Ovary (tissue), 9 donors: ENCODE measurements around the gene PRRT4. TPM values are rescaled to one million over a fixed set of nuclear protein-coding genes. Genes with fewer than 3 reads are reported as not detected.

Experiments
- DNase-seq, 5 donors: peaks; one replicate each; pipeline ENCODE4 v3.0.0-alpha.2; 2019 to 2020
- H3K27ac ChIP-seq, 2 donors: fragments of 200-600 bp; one replicate each; pipeline versions ENCODE4 v1.5.1 to v1.8.0; 2019 to 2022
- H3K27me3 ChIP-seq: fragments of 200-600 bp; one replicate; pipeline ENCODE4 v1.8.0; 2022
- H3K36me3 ChIP-seq: fragments of 200-600 bp; sonication (generic); one replicate; pipeline ENCODE4 v1.5.1; 2019
- H3K4me1 ChIP-seq: one replicate; pipeline ENCODE4 v1.8.1; 2013; ENCODE audit warnings: mild to moderate bottlenecking, moderate library complexity; ENCODE audit not compliant: insufficient read depth
- H3K4me3 ChIP-seq: fragments of 200-600 bp; sonication (generic); one replicate; pipeline ENCODE4 v1.5.1; 2017
- H3K9me3 ChIP-seq, 2 donors: fragments of 200-600 bp in 1 of 2; sonication (generic) in 1 of 2; one replicate each; pipeline versions ENCODE4 v1.5.1 to v1.8.1; 2013 to 2019; ENCODE audit warnings: mild to moderate bottlenecking in 1 of 2, moderate library complexity in 1 of 2
- CTCF ChIP-seq, 3 donors: fragments of 450-650 bp in 2 of 3; fragments of 200-600 bp in 1 of 3; IDR thresholded peaks; one replicate each; pipeline versions ENCODE4 v1.5.1 to v1.8.0; 2016 to 2022; ENCODE audit warnings: antibody characterized with exemption in 3 of 3, mild to moderate bottlenecking in 1 of 3
- EP300 ChIP-seq: sonication (generic); formaldehyde crosslinking; IDR thresholded peaks from one replicate; pipeline ENCODE4 v1.6.1; 2017; ENCODE audit warnings: antibody characterized with exemption
- POLR2A ChIP-seq: fragments of 450-650 bp; IDR thresholded peaks from one replicate; pipeline ENCODE4 v1.6.1; 2017; ENCODE audit warnings: antibody characterized with exemption, mild to moderate bottlenecking, moderate library complexity
- WGBS, 3 donors: extraction: QIAGEN DNeasy Blood & Tissue Kit in 1 of 3; methylation state at CpG; one replicate each; pipeline versions ENCODE4 v1.1.5 to v1.1.7; 2013 to 2017; 5-methylcytosine and 5-hydroxymethylcytosine counted together
- intact Hi-C, 4 donors: fragments of 100-400 bp; cut with DNase I; formaldehyde crosslinking; loops; one replicate each; pipeline versions ENCODE4 v1.11.0 to v1.15.1; 2022 to 2023
- polyA plus RNA-seq, 2 donors: library from polyadenylated mRNA; stranded (reverse); fragments of 200-250 nt in 1 of 2; fragments of 350-450 nt in 1 of 2; fragmentation: Illumina TruSeq in 1 of 2; extraction: RNeasy Lipid Tissue Mini Kit (QIAGEN cat#74804) in 1 of 2; gene quantifications; one replicate each; pipeline ENCODE4 v1.2.3, GENCODE V29; 2013 to 2014
- total RNA-seq, 7 donors: library from RNA; depleted of rRNA in 2 of 7; stranded (reverse); fragments of >200 nt in 2 of 7; fragmentation: NEBNext Ultra II Directional in 3 of 7; extraction: Animal tissue kit (Norgen Biotek cat#: 25700) in 3 of 7; gene quantifications; one replicate each; pipeline versions ENCODE4 v1.1.0 to v1.2.4, GENCODE V29; 2016 to 2023
- donor health status: DM: no; HTN: no; CAD: no; lungs with moderate emphysema.
- donor health status: DM: no; HTN: no; CAD: no.
- donor health status: Bipolar disorder and iron deficiency.
- donor health status: DM: yes; HTN: yes; CAD: no.
- donor health status: DM: no; HTN: no; CAD: no.
- donor health status: DM: yes; HTN: yes; CAD: no.

PRRT4 gene
- total and polyA plus RNA-seq, 9 donors = 0.11 to 1.2 (median 0.74) TPM

GRCh38 chr7:128343554-128344430 lies 17.7 kb downstream of the PRRT4 start, which contains the start of gene RBM28:
Gene RBM28 (minus strand): TSS chr7:128343908. CDS start chr7:128343793, 115 bp downstream.
- H3K4me1 ChIP-seq = peaks cover 7% of the 10 kb centered on the region
- peak within 1 kb of the TSS; percentile 86 for H3K4me3 ChIP-seq
- no peaks in the 10 kb centered on the region for H3K9me3 ChIP-seq
- peak; percentile 76 to 88 (median 81) for DNase-seq
- WGBS, 3 donors = 10 to 12% (median 11%) methylated on average over 49 of the region's 49 CpGs
- H3K27ac ChIP-seq = peak within 1 kb of the TSS; percentile 47 to 49
- no peaks in the 10 kb centered on the region for H3K36me3 ChIP-seq
- no peaks in the 10 kb centered on the region for H3K27me3 ChIP-seq
- intact Hi-C loops = no loop called here
- TF ChIP-seq EP300 (no peak), POLR2A (peak; percentile 30), CTCF (IDR thresholded peaks at IDR 0.05) (no peak)

- H3K27me3 ChIP-seq = no peaks in the 10 kb centered on the region
- no peaks in the 10 kb centered on the region for H3K36me3 ChIP-seq
- no peak for DNase-seq
- peaks cover 7% of the 10 kb centered on the region for H3K4me1 ChIP-seq
- no peak overlapping the region for H3K4me3 ChIP-seq
- no peak overlapping the region for H3K27ac ChIP-seq
- TF ChIP-seq CTCF (IDR thresholded peaks at IDR 0.05) = no peak
- TF ChIP-seq POLR2A = no peak
- no peak for TF ChIP-seq EP300
- H3K9me3 ChIP-seq = no peaks in the 10 kb centered on the region
- 83 to 85% (median 83%) methylated on average over 6 of the region's 6 CpGs for WGBS, 3 donors
- intact Hi-C loops = no loop called here
These were observed 19.8 kb downstream of the PRRT4 start for GRCh38 chr7:128341733-128342132.

DNA sequence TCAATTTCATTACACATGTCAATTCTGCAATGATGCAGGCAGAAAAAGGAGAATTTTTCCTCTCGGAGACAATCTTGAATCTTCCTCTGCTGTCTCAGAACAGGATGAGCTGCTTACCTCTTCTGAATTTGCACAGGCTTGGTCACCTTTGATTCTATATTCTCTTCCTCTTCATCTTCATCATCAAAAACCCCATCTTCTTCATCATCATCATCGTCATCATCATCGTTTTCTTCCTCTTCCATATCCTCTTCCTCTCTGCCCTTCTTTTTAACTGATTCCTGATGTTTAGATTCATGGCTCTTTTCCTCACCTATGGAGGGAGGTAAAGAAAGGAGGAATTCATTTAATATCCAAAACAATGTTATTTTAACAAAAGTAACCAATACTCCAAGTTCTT lies 25.8 kb downstream of the PRRT4 start:
- no peak for TF ChIP-seq EP300
- no peak for TF ChIP-seq POLR2A
- no peak for TF ChIP-seq CTCF (IDR thresholded peaks at IDR 0.05)
- no peak for DNase-seq
- no peak overlapping the region for H3K27ac ChIP-seq
- H3K9me3 ChIP-seq = no peaks in the 10 kb centered on the region
- H3K4me1 ChIP-seq = no peaks in the 10 kb centered on the region
- no peak overlapping the region for H3K4me3 ChIP-seq
- intact Hi-C loops = no loop called here
- 85 to 91% (median 90%) methylated on average over 3 of the region's 3 CpGs for WGBS, 3 donors
- peaks cover 3% of the 10 kb centered on the region for H3K36me3 ChIP-seq
- no peaks in the 10 kb centered on the region for H3K27me3 ChIP-seq

DNA sequence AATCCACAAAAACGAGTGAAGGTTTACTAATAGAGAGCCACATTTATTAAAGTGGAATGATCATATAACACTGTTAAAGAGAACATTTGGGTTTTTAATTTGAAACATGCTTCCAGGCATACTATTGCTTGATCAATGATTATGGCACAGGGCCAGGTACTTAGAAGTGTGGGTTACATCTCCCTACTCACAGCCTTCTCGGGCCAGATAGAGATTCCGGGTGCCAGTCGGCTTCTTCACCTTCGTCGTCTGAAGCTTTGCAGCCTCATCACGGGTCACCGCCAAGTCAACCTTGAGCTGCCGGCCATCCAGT lies 37.2 kb downstream of the PRRT4 start:
- 85 to 91% (median 88%) methylated on average over 9 of the region's 9 CpGs for WGBS, 3 donors
- intact Hi-C loops = loop anchor here in 1 of 4 donors (5.0 kb wide), 1 partner anchor 187 kb away; no protein-coding TSS in a partner anchor
- H3K36me3 ChIP-seq = no peaks in the 10 kb centered on the region
- H3K9me3 ChIP-seq = no peaks in the 10 kb centered on the region
- H3K27ac ChIP-seq = no peak overlapping the region
- H3K4me1 ChIP-seq = no peaks in the 10 kb centered on the region
- no peak for DNase-seq
- H3K4me3 ChIP-seq = no peak overlapping the region
- no peaks in the 10 kb centered on the region for H3K27me3 ChIP-seq
- no peak for TF ChIP-seq POLR2A
- no peak for TF ChIP-seq CTCF (IDR thresholded peaks at IDR 0.05)
- TF ChIP-seq EP300 = no peak
